ENCODE data around the gene TPPP. TPM values are rescaled to one million over a fixed set of nuclear protein-coding genes. Genes with fewer than 3 reads are reported as not detected.

TPPP gene
- total and polyA plus RNA-seq, 2 of the 13 experiments (the other 11 are each of a cell fraction or from before 2014, with no cell fraction given) = 0.07 TPM; not detected in 1

GRCh38 chr5:644971-645370, 48.2 kb downstream of the TPPP start (continued):
- TF ChIP-seq BATF2 (CRISPR knock-in tag; IDR thresholded peaks at IDR 0.05) (no peak), DDIT3 (CRISPR knock-in tag; IDR thresholded peaks at IDR 0.05) (no peak), FOXO4 (CRISPR knock-in tag; conservative IDR thresholded peaks at IDR 0.05) (no peak), ZNF282 (IDR thresholded peaks at IDR 0.05; ENCODE audit: partially characterized antibody) (no peak), XRCC5 (optimal IDR thresholded peaks at IDR 0.05; ENCODE audit: low read length) (no peak)

GRCh38 chr5:644509-644908, 48.6 kb downstream of the TPPP start:
- no TSS peak for BruUV-seq (replicated peaks)
- no peaks in the 10 kb centered on the region for H3K9me3 ChIP-seq (ENCODE audit: low read length)
- peaks cover 11 to 55% of the 10 kb centered on the region in 2 experiments; a peak in 4 of 5 replicates for H3K36me3 ChIP-seq (replicated peaks in 1 of 2; ENCODE audit: control insufficient read depth in 1 of 2, insufficient read depth in 2 of 2, low read length in 2 of 2)
- intact Hi-C loops (cut with micrococcal nuclease; ENCODE audit: unreplicated experiment) (no loop called here), in situ Hi-C loops (cut with HindIII; ENCODE audit: extremely low pct_ligation_motif_present, low pct_unique_long_range_greater_than_20kb) (no loop called here)
- POLR2A ChIA-PET = no interaction called here
- no peak overlapping the region for H3K4me3 ChIP-seq (replicated peaks in 1 of 3; ENCODE audit: insufficient read depth in 1 of 3, low read depth in 2 of 3, low read length in 3 of 3)
- ATAC-seq (no peak), FAIRE-seq (no peak), DNase-seq (ENCODE audit: low spot score) (no peak)
- H3K4me1 ChIP-seq (ENCODE audit: insufficient read depth, low read length) = 0 out of 2 replicates have a peak, but pooled peaks cover 10% of the 10 kb centered on the region
- no peak overlapping the region for H3K9ac ChIP-seq (ENCODE audit: insufficient read depth, low read depth, low read length)
- H3K27ac ChIP-seq (ENCODE audit: extremely low read length, insufficient read depth, low read length) = no peak overlapping the region
- H3K27me3 ChIP-seq (ENCODE audit: control insufficient read depth in 1 of 2, insufficient read depth in 2 of 2, low read length in 2 of 2) = no peaks in the 10 kb centered on the region
- WGBS (ENCODE audit: low lambda C conversion rate) = 94% methylated on average over 11 of the region's 13 CpGs
- H3K79me2 ChIP-seq (ENCODE audit: insufficient read depth, low read length) = no peaks in the 10 kb centered on the region
- H4K20me1 ChIP-seq (ENCODE audit: insufficient read depth, low read length) = no peaks in the 10 kb centered on the region
- no peak overlapping the region for H3K4me2 ChIP-seq (ENCODE audit: low read depth, low read length)
- CTCF ChIA-PET (ENCODE audit: low intra/inter-chr PET ratio, low total read pairs) = no interaction called here
- H2AFZ ChIP-seq (ENCODE audit: low read length) = no peak overlapping the region
- TF ChIP-seq EHMT2 (IDR thresholded peaks at IDR 0.05; ENCODE audit: borderline replicate concordance, low read depth, low read length) (no peak), ELK4 (CRISPR knock-in tag; IDR thresholded peaks at IDR 0.05; ENCODE audit: borderline replicate concordance) (no peak), ZNF746 (CRISPR knock-in tag; IDR thresholded peaks at IDR 0.05) (no peak), JUNB (CRISPR knock-in tag; IDR thresholded peaks at IDR 0.05; ENCODE audit: borderline replicate concordance) (no peak), ZNF350 (CRISPR knock-in tag; IDR thresholded peaks at IDR 0.05; ENCODE audit: borderline replicate concordance, low read depth) (no peak), ZNF180 (CRISPR knock-in tag; IDR thresholded peaks at IDR 0.05; ENCODE audit: borderline replicate concordance, low read depth) (no peak), DMTF1 (CRISPR knock-in tag; IDR thresholded peaks at IDR 0.05) (no peak), YEATS4 (CRISPR knock-in tag; IDR thresholded peaks at IDR 0.05; ENCODE audit: borderline replicate concordance) (no peak), GFI1 (CRISPR knock-in tag; IDR thresholded peaks at IDR 0.05; ENCODE audit: borderline replicate concordance) (no peak), MXI1 (IDR thresholded peaks at IDR 0.05; ENCODE audit: borderline replicate concordance, low read depth, low read length) (no peak), CEBPB (IDR thresholded peaks at IDR 0.05; ENCODE audit: borderline replicate concordance, low read depth, low read length) (no peak), FOXA1 (IDR thresholded peaks at IDR 0.05) (no peak), FOXA1 (CRISPR knock-in tag; IDR thresholded peaks at IDR 0.05) (no peak), JUND (CRISPR knock-in tag; IDR thresholded peaks at IDR 0.05) (no peak), HMGA1 (CRISPR knock-in tag; conservative IDR thresholded peaks at IDR 0.05) (no peak)

All from HepG2 (cell line).